GM23338 (cell line): ENCODE results near the gene SESN3. TPM values are rescaled to one million over a fixed set of nuclear protein-coding genes. Genes with fewer than 3 reads are reported as not detected.

ENCODE experiments used
- ATAC-seq: fragments of 200-7000 bp; cut with Tn5 transposase; 3 replicates; pipeline ENCODE4 v1.9.1; 2020
- DNase-seq: peaks from one replicate; pipeline ENCODE4 v3.0.0-alpha.2; 2015; ENCODE audit warnings: low spot score
- H2AFZ ChIP-seq: fragments of 200-600 bp; sonication (generic); 2 replicates; pipeline ENCODE4 v1.8.0; 2016; ENCODE audit warnings: antibody characterized with exemption, mild to moderate bottlenecking, moderate library complexity
- H3F3A ChIP-seq: fragments of 200-600 bp; sonication (generic); replicated peaks from 2 replicates; pipeline ENCODE4 v1.8.0; 2017; ENCODE audit warnings: antibody characterized with exemption, mixed run types, low read depth
- H3K27ac ChIP-seq: fragments of 200-600 bp; sonication (generic); 2 replicates; pipeline ENCODE4 v1.6.1; 2016; ENCODE audit warnings: low read depth
- H3K27me3 ChIP-seq: fragments of 200-600 bp; sonication (generic); 2 replicates; pipeline ENCODE4 v1.8.0; 2016; ENCODE audit warnings: mild to moderate bottlenecking, mixed run types, moderate library complexity; ENCODE audit not compliant: insufficient read depth
- H3K36me3 ChIP-seq: fragments of 200-600 bp; sonication (generic); 2 replicates; pipeline ENCODE4 v1.8.0; 2016; ENCODE audit warnings: mild to moderate bottlenecking; ENCODE audit not compliant: insufficient read depth
- H3K4me1 ChIP-seq: fragments of 200-600 bp; sonication (generic); 2 replicates; pipeline ENCODE4 v1.8.0; 2016; ENCODE audit warnings: mild to moderate bottlenecking, moderate library complexity; ENCODE audit not compliant: insufficient read depth
- H3K4me2 ChIP-seq: fragments of 200-600 bp; sonication (generic); 2 replicates; pipeline ENCODE4 v1.7.1; 2017; ENCODE audit warnings: mixed run types
- H3K4me3 ChIP-seq: fragments of 200-600 bp; sonication (generic); 2 replicates; pipeline ENCODE4 v1.6.1; 2016; ENCODE audit warnings: mixed run types
- H3K79me2 ChIP-seq: fragments of 200-600 bp; sonication (generic); replicated peaks from 2 replicates; pipeline ENCODE4 v1.8.0; 2017; ENCODE audit warnings: mild to moderate bottlenecking; ENCODE audit not compliant: insufficient read depth
- H3K9me2 ChIP-seq: fragments of 200-600 bp; sonication (generic); 2 replicates; pipeline ENCODE4 v1.8.0; 2017; ENCODE audit not compliant: insufficient read depth
- H4K20me1 ChIP-seq: fragments of 200-600 bp; sonication (generic); replicated peaks from 2 replicates; pipeline ENCODE4 v1.8.0; 2017; ENCODE audit warnings: mild to moderate bottlenecking; ENCODE audit not compliant: insufficient read depth
- H3K27ac Mint-ChIP-seq: 2 replicates; pipeline ENCODE4 v1.8.0; 2020; ENCODE audit warnings: inconsistent platforms, mild to moderate bottlenecking, moderate library complexity, mixed read lengths
- H3K27me3 Mint-ChIP-seq: 3 replicates; pipeline ENCODE4 v1.8.0; 2022; ENCODE audit warnings: low read depth, mild to moderate bottlenecking, moderate library complexity, mixed read lengths, inconsistent platforms; ENCODE audit not compliant: insufficient read depth, poor library complexity
- H3K36me3 Mint-ChIP-seq: 3 replicates; pipeline ENCODE4 v1.8.0; 2021; ENCODE audit warnings: low read depth, mild to moderate bottlenecking, inconsistent platforms, moderate library complexity, mixed read lengths
- H3K4me1 Mint-ChIP-seq: 3 replicates; pipeline ENCODE4 v1.8.0; 2020; ENCODE audit warnings: mild to moderate bottlenecking, inconsistent platforms, mixed read lengths
- H3K4me3 Mint-ChIP-seq: 3 replicates; pipeline ENCODE4 v1.8.0; 2021; ENCODE audit warnings: moderate library complexity, mild to moderate bottlenecking, inconsistent platforms, mixed read lengths
- H3K9me3 Mint-ChIP-seq: 3 replicates; pipeline ENCODE4 v1.8.0; 2020; ENCODE audit warnings: moderate library complexity, mild to moderate bottlenecking, inconsistent platforms, mixed read lengths
- CREB1 ChIP-seq: fragments of 250-450 bp; sonication (Bioruptor Pico); IDR thresholded peaks from 2 replicates; pipeline ENCODE4 v1.5.0; 2020; ENCODE audit warnings: low read depth, mild to moderate bottlenecking, moderate library complexity
- ETS1 ChIP-seq: IDR thresholded peaks from 2 replicates; pipeline ENCODE4 v1.6.1; 2016; ENCODE audit warnings: antibody characterized with exemption
- EZH2phosphoT487 ChIP-seq: fragments of 200-600 bp; sonication (generic); IDR thresholded peaks from one replicate; pipeline ENCODE4 v1.8.1; 2018; ENCODE audit warnings: antibody characterized with exemption; ENCODE audit not compliant: unreplicated experiment
- JUNB ChIP-seq: IDR thresholded peaks from one replicate; pipeline ENCODE4 v1.6.1; 2016; ENCODE audit warnings: antibody characterized with exemption; ENCODE audit not compliant: unreplicated experiment
- POLR2AphosphoS5 ChIP-seq: IDR thresholded peaks from 2 replicates; pipeline ENCODE4 v1.6.1; 2016; ENCODE audit warnings: antibody characterized with exemption, low read depth
- REST ChIP-seq: IDR thresholded peaks from one replicate; pipeline ENCODE4 v1.6.1; 2018; ENCODE audit warnings: antibody characterized with exemption; ENCODE audit not compliant: unreplicated experiment
- ZNF331 ChIP-seq: fragments of 250-450 bp; sonication (Bioruptor Pico); IDR thresholded peaks from 2 replicates; pipeline ENCODE4 v1.5.0; 2020; ENCODE audit warnings: low read depth, mild to moderate bottlenecking, moderate library complexity
- polyA plus RNA-seq: library from polyadenylated mRNA; unstranded; fragments of >200 nt; fragmentation: Nextera tagmentation; extraction: Ambion mirVana; gene quantifications from 2 replicates; pipeline ENCODE4 v1.2.1, GENCODE V29; 2016
- total RNA-seq: library from RNA; depleted of rRNA; stranded (reverse); fragments of >200 nt; shearing (Covaris generic); gene quantifications from 2 replicates; pipeline ENCODE4 v1.2.3, GENCODE V29; 2014

Gene SESN3
- total and polyA plus RNA-seq, 2 experiments from 2014 or later, result 5.5 to 30.5 TPM

GRCh38 chr11:95230810-95231126 is 234 bp downstream of the SESN3 start (continued):
- TF ChIP-seq POLR2AphosphoS5, result no peak
- no peak for TF ChIP-seq CREB1
- no peak for TF ChIP-seq REST
- no peak for TF ChIP-seq EZH2phosphoT487
- no peak for TF ChIP-seq ZNF331 (CRISPR knock-in tag)
- no peak for TF ChIP-seq ETS1

GRCh38 chr11:95229993-95230809 is 801 bp downstream of the SESN3 start:
- Mint-ChIP-seq H3K9me3 (no peaks in the 10 kb centered on the region; the same call in 2 of the 3 replicates), H3K4me3 (no peak overlapping the region; the same call in 2 of the 3 replicates), H3K36me3 (no peaks in the 10 kb centered on the region), H3K27ac (peak overlapping the region; percentile 76), H3K27me3 (peaks cover 15% of the 10 kb centered on the region), H3K4me1 (peaks cover 42% of the 10 kb centered on the region)
- Histone ChIP-seq H3K4me2 (peak overlapping the region; percentile 85), H4K20me1 (no peaks in the 10 kb centered on the region), H2AFZ (peak overlapping the region; percentile 0), H3K79me2 (peaks cover 49% of the 10 kb centered on the region), H3K9me2 (no peaks in the 10 kb centered on the region), H3K27me3 (peaks cover 31% of the 10 kb centered on the region), H3K4me3 (peak overlapping the region; percentile 72), H3K36me3 (no peaks in the 10 kb centered on the region), H3K4me1 (peaks cover 40% of the 10 kb centered on the region), H3K27ac (no peak overlapping the region), H3F3A (no peaks in the 10 kb centered on the region)
- DNase-seq (peak; percentile 51), ATAC-seq (peak; percentile 7)
- TF ChIP-seq EZH2phosphoT487 (no peak), JUNB (no peak), ZNF331 (CRISPR knock-in tag) (no peak), ETS1 (no peak), REST (no peak)
